GM12875 (cell line): Measurements from ENCODE around the gene CCDC180.

Experiments used
- H3K4me3 ChIP-seq: one replicate; pipeline ENCODE4 v1.5.1; 2011; ENCODE audit warnings: low read depth, low read length, control low read depth
- CTCF ChIP-seq: IDR thresholded peaks from 2 replicates; pipeline ENCODE4 v1.5.1; 2011; ENCODE audit warnings: low read depth, mild to moderate bottlenecking, control low read depth, inconsistent platforms, low read length, moderate library complexity, borderline replicate concordance; ENCODE audit not compliant: insufficient read depth

CCDC180 gene

GRCh38 chr9:97310896-97311295, 3.4 kb downstream of the CCDC180 start:
- H3K4me3 ChIP-seq = no peak overlapping the region
- no peak for TF ChIP-seq CTCF

- no peak overlapping the region for H3K4me3 ChIP-seq
- no peak for TF ChIP-seq CTCF
Observed at GRCh38 chr9:97311798-97312500, 4.5 kb downstream of the CCDC180 start.

GRCh38 chr9:97312556-97312955, 5.1 kb downstream of the CCDC180 start:
- no peak for TF ChIP-seq CTCF
- no peak overlapping the region for H3K4me3 ChIP-seq

- no peak for TF ChIP-seq CTCF
- no peak overlapping the region for H3K4me3 ChIP-seq
Observed at GRCh38 chr9:97313243-97313642, 5.8 kb downstream of the CCDC180 start.

GRCh38 chr9:97313746-97314145, 6.3 kb downstream of the CCDC180 start:
- TF ChIP-seq CTCF = no peak

GRCh38 chr9:97314503-97314902, 7.0 kb downstream of the CCDC180 start:
- no peak for TF ChIP-seq CTCF
- H3K4me3 ChIP-seq = no peak overlapping the region

More at GRCh38 chr9:97313746-97314145, 6.3 kb downstream of the CCDC180 start:
- no peak overlapping the region for H3K4me3 ChIP-seq

GRCh38 chr9:97315550-97315949, 8.1 kb downstream of the CCDC180 start:
- no peak overlapping the region for H3K4me3 ChIP-seq
- no peak for TF ChIP-seq CTCF
